ENCODE results near the gene TNFRSF6B.
"Not testable (repeated sequence)": the region's sequence is repeated elsewhere in the genome, so short reads cannot be mapped to it uniquely, and the experiment has no call there.

The TNFRSF6B gene

GRCh38 chr20:63696628-63697356 is at the start of gene TNFRSF6B:
Gene TNFRSF6B (plus strand): TSS chr20:63696652. CDS start chr20:63696768, 116 bp downstream.
- DNase-seq (ENCODE audit: low read depth) = no peak

GRCh38 chr20:63648190-63648589 is 48.3 kb upstream of the TNFRSF6B start:
- DNase-seq (ENCODE audit: low read depth) = no peak

- no peak for DNase-seq (ENCODE audit: low read depth)
These were observed 47.4 kb upstream of the TNFRSF6B start for GRCh38 chr20:63648895-63649589.

GRCh38 chr20:63650486-63650885 is 46.0 kb upstream of the TNFRSF6B start:
- DNase-seq (ENCODE audit: low read depth) = not testable (repeated sequence)

GRCh38 chr20:63651942-63652191 is 44.6 kb upstream of the TNFRSF6B start:
- DNase-seq (ENCODE audit: low read depth) = no peak

GRCh38 chr20:63652192-63652980 is 44.1 kb upstream of the TNFRSF6B start:
- DNase-seq (ENCODE audit: low read depth) = no peak

- peak; percentile 52 for DNase-seq (ENCODE audit: low read depth)
These were observed 43.1 kb upstream of the TNFRSF6B start, which contains the start of gene STMN3 for GRCh38 chr20:63653041-63653973. Gene STMN3 (minus strand): TSS chr20:63653424. CDS start chr20:63653345, 79 bp downstream.

- no peak for DNase-seq (ENCODE audit: low read depth)
These were observed 42.3 kb upstream of the TNFRSF6B start for GRCh38 chr20:63653974-63654668.

GRCh38 chr20:63655249-63655648 is 41.2 kb upstream of the TNFRSF6B start:
- no peak for DNase-seq (ENCODE audit: low read depth)

- DNase-seq (ENCODE audit: low read depth) = no peak
These were observed 40.0 kb upstream of the TNFRSF6B start for GRCh38 chr20:63656451-63656850.

- no peak for DNase-seq (ENCODE audit: low read depth)
These were observed 39.1 kb upstream of the TNFRSF6B start for GRCh38 chr20:63657260-63657936.

GRCh38 chr20:63657937-63658748 is 38.3 kb upstream of the TNFRSF6B start, which contains the start of gene RTEL1:
Gene RTEL1 (plus strand): TSS chr20:63658312. CDS start chr20:63659403, 1,091 bp downstream.
- peak; percentile 84 for DNase-seq (ENCODE audit: low read depth)

- DNase-seq (ENCODE audit: low read depth) = no peak
These were observed 37.7 kb upstream of the TNFRSF6B start for GRCh38 chr20:63658749-63659187.

- no peak for DNase-seq (ENCODE audit: low read depth)
These were observed 37.1 kb upstream of the TNFRSF6B start for GRCh38 chr20:63659370-63659769.

- not testable (repeated sequence) for DNase-seq (ENCODE audit: low read depth)
These were observed 36.3 kb upstream of the TNFRSF6B start for GRCh38 chr20:63660174-63660573.

- no peak for DNase-seq (ENCODE audit: low read depth)
These were observed 35.8 kb upstream of the TNFRSF6B start for GRCh38 chr20:63660622-63661021.

- no peak for DNase-seq (ENCODE audit: low read depth)
These were observed 35.3 kb upstream of the TNFRSF6B start for GRCh38 chr20:63661108-63661507.

- DNase-seq (ENCODE audit: low read depth) = no peak
These were observed 34.3 kb upstream of the TNFRSF6B start for GRCh38 chr20:63661959-63662812.

- DNase-seq (ENCODE audit: low read depth) = no peak
These were observed 33.7 kb upstream of the TNFRSF6B start for GRCh38 chr20:63662813-63663189.

All from activated T-helper 1 cell treated with Interleukin-2 at 50 U/mL for 16 hours (primary cell).